Activated CD4-positive, alpha-beta T cell treated with anti-CD3 and anti-CD28 coated beads, Interleukin-2, amount 50 U/mL, for 4 hours (primary cell): ENCODE measurements around the gene HSPG2.
"Not testable (repeated sequence)": the region's sequence is repeated elsewhere in the genome, so short reads cannot be mapped to it uniquely, and the experiment has no call there.

Experiments
- DNase-seq, 2 experiments: peaks; one replicate each; pipeline ENCODE4 v3.0.0-alpha.2; 2020

HSPG2 gene

DNA sequence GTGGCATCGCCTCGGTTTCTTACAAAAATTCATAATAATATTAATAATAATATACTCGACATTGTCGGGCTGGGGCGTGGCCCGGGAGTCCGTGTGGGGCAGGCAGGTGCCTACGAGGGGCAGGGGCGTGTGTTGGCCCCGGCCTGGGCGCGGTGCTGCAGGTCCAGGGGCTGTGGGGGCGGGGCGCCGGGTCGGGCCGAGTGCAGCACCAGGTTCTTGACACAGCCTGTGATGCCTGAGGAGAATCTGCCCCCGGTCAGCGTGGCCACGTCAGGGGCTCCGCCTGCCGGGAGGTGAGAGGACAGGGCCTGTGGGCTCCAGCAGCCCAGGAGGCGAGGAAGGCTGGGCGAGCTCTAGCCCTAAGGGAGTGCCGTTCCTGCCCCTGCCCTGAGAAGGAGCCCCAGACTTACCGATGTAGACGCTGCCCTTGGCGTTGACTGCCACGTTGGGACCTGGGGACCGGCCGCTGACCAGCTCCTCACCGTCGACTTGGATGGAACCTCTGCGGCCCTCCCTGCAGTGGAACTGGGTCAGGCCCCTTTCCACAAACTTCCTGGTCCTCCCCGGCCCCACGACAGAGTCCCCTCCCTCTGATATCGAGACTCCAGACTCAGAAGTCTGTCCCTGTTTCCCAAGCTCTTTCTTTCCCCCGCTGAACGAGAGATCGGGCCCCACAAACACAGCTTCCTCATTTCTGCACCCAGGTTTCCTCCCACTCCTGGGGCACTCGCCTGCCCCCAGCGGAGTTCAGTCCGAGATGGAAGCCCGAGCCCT lies 113.7 kb downstream of the HSPG2 start:
- DNase-seq, result no peak

DNA sequence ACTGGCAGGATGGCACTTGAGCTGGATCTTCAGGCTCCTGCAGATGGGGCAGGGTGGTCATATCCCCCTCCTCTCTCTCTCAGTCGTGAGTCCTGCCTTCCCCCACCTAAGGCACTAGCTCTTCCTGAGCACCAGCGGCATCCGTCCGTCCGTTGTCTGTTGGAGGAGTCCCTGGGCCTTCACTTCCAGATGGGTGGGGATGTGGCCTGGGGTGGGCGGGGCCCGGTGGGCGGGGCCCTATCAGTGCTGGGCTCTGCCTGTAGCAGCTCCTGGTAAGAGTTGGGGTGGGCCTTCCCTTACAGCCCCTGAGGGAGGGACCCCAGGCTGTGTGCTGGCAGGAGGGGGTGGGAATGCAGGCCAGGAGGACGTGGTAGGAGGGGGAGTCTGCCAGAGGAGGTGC lies 114.8 kb downstream of the HSPG2 start:
- no peak for DNase-seq

DNA sequence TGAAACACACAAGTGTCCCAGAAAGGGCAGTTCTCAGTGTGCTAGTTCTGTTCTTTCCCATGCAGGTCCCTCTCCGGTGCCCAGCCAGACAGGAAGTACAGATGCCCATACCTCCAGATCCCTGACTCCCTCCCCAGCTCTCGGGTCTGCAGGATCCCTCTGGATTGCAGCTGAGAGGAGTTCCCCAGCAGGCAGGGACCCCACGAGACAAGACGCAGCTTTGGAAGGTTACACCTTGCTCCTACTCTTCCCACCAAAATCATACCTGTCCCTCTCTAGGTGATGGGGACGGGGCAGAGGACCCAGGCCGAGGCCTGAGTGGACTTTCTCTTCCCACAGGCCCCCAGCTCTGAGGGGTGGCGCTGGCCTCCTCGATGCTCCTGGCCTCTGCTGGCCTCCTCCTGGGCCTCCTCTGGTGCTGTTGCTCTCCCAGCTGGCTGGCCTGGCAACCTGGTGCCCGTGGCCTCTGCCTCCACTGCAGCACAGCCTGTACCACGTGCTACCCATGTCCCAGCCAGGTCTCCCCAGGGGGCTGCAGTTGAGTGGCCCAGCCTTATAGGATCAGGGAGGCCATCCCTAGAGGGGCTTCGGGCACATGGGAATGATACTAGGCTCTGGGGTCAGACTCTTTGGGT lies 115.6 kb downstream of the HSPG2 start:
- DNase-seq, result no peak

DNA sequence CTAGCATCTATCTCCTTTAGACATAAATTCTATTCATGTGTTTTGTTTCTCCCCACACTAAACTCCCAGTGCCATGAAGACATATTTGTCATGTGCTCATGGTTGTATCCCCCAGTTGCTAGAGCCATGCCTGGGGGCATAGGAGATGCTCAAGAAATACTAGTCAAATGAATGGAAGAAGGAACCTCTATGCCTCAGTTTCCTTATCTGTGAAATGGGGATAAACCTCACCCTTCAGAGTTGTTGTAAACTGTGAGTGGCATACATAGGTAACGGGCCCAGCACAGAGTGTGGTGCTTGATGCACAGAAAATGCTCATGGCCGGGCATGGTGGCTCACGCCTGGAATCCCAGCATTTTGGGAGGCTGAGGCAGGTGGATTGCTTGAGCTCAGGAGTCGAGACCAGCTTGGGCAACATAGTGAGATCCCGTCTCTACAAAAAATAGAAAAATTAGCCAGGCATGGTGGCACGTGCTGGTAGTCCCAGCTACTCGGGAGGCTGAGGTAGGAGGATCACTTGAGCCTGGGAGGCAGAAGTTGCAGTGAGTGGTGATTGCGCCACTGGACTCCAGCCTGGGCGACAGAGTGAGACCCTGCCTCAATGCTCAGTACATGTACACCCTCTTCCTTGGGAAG lies 116.4 kb downstream of the HSPG2 start:
- no peak for DNase-seq

DNA sequence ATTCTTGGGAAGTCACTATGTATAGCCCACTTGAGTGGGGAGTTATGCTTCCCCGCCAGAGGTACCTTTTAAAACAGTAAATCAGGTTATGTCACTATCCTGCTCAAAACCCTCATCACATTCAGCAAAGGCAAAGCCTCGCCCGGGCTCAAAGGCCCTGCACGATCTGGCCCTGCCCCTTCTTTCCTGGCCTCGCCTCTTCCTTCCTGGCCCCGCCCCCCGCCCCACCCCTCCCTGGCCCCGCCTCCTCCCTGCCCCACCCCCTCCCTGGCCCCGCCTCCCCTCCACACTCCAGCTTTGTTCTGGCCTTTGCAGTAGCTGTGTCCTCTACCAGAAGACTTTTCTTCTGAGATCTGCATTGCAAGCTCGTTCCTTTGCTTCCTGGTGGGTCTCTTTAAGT lies 118.5 kb downstream of the HSPG2 start:
- no peak for DNase-seq

DNA sequence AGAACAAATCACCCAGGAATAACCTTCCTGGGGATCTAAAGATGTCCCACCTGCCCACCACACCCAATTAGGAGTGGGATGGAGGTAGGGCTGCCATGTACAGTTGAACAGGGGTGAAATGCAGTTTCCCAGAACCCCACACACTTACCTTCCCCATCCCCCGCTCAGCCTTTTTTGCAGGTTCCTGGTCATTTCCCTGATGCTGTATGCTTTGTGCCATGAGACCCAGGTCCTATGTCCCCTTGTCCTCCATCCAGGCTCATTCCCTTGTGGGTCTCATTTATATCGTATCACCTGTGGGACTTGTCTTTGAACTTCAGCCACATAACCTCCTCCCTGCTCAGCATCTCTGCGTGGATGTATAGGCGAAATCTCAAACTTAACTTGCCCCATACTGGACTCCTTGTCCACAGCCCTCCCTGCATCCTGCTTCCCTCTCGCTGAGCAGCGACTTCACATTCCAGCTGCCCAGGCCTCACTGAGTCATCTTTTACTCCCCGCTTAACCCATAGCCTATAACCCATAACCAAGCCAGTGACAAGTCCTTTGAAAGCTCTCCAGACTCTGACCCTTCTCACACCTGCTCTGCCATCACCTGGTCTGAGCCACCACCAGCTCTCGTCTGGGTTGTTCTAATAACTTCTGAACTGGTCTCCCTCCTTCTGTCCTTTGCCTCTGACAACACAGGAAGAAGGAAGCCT lies 120.4 kb downstream of the HSPG2 start:
- no peak for DNase-seq

DNA sequence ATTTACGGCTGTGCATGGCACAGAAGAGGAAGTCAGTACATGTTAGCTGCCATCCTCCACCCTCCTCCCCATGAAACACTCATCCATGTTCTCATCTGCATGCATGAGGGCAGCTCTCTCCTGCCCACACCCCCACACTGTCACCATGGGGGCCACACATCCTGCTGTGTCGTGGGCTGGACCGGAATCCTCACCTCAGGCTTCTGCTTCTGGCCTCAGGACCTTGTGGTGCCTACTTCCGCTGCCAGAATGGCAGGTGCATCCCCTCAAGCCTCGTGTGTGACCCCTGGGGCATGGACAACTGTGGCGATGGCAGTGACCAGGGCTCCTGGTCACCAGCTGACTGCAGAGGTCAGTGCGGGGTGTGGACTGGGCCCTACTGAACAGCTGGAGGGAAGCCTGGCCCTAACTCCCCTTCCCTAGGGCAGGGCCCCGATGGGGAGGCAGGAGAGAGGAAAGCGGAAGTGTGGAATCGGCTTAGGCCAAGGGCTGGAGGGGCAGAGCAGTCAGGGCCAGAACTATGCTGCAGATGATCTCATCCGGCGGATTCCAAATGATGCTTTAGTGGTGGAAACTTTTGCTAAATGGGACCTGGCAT lies 121.3 kb downstream of the HSPG2 start:
- no peak for DNase-seq

DNA sequence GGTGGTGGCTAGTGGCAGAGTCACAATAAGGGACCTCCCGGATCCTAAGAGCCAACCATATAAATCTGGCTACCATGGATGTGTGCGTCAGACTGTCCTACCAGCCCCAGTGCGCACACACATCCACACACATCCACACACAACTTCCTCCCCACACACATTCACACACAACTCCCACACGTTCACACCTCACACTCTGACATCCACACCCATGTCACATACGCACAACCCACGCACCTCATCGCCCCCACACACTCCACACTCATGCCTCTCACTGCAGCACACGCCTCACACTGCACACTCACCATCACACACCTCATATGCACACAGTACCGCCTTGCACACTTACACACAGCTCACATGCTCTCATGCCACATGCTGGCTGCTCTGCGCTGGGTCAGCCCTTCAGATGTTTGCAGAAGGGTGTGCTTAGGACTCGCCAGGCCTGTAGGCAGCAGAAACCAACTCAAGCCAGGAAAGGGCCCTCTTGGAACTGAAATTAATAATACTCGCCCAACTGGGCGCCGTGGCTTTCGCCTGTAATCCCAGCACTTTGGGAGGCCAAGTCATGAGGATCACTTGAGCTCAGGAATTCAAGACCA lies 122.0 kb downstream of the HSPG2 start:
- DNase-seq, result no peak

DNA sequence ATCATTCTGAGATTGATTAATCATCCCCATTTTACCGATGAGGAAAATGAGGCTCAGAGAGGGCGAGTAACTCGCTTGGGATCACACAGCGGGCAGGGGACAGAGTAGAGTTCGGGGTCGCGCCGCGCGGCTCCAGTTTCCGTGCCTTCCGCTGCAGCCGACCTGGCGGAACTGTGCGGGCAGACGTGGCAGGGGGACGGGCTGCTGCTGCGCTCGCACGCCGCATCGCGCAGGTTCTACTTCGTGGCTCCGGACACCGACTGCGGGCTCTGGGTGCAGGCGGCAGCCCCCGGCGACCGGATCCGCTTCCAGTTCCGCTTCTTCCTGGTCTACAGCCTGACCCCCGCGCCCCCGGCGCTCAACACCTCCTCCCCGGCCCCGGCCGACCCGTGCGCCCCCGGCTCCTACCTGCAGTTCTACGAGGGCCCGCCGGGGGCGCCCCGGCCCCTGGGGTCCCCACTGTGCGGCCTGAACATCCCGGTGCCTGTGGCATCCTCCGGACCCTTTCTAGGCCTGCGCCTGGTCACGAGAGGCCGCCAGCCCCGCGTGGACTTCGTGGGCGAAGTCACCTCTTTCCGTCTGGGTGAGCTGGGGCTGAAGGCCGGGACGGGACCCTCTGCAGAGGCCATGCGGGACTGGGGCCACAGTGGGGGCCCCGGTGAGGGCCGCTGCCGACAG lies 122.7 kb downstream of the HSPG2 start:
- no peak for DNase-seq

DNA sequence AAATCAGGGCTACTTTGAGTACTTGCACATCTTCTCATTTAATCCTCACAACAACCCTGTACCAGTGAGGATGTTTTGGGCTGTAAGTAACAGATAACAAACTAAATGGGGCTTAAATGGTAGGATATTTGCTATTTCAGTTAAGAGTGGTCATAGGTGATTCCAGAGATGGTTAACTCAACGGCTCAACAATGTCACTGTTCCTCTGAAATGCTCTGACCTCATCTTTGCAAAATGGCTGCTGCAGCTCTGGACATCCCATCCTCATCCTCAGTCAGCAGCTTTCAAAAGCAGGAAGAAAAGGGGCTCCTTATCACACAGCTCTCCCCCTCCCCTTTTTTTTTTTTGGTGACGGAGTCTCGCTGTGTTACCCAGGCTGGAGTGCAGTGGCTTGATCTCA lies 123.6 kb downstream of the HSPG2 start:
- DNase-seq, result no peak

DNA sequence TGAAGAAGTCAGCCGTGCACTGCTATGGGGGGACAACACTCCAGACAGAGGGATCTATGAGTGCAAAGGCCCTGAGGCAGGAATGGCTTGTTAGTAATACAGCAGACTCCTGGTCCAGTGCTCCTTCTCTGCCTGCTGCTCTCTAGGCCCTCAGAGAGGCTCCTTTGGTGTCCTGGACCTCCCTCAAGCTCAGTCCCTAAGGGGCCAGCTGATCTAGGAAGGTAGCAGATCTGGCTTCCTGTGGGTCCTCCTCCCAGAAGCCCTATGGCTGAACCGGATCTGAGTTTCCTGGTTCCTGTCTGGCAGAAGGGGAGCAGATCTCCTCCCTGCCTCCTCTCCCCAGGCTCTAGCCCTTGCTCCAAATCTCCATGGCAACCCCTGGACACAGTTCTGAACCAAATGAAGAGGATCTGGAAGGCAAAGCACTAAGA lies 125.2 kb downstream of the HSPG2 start, which contains the start of gene LDLRAD2:
Gene LDLRAD2, plus strand, starts transcription at position 391 of the 431 bp plus-strand sequence. CDS start 187 bp downstream, outside the sequence.
- no peak for DNase-seq

DNA sequence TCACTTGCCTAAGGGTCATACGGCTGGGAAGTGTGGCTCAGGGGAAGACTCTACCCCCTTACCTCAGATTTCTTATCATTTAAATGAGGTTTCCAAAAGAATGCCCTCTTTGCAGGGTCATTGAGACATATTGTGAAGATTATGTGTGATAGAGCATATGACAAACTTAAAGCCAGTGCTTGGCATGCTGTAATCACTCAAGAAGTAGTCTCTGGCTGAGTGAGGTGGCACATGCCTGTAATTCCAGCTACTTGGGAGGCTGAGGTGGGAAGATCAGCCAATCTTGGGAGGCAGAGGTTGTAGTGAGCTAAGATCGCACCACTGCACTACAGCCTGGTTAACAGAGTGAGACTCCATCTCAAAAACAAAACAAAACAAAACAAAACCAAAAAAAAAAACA lies 132.6 kb downstream of the HSPG2 start:
- no peak for DNase-seq

DNA sequence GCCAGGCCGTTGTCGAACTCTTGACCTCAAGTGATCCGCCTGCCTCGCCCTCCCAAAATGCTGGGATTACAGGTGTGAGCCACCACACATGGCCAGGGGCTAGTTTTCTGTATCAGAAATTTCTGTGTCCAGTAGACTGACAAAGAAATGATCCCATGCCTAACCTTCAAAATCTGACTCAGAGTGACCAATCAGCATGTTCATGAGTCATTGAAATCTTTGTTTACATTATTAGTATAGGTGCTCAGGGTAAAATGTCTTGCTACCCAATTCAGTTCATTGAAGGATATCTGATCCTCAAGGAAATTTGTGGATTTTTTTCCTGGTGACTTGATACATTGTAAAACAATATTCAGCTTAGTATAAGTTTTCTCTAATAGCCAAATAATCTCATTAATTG lies 136.0 kb downstream of the HSPG2 start:
- DNase-seq, result no peak

DNA sequence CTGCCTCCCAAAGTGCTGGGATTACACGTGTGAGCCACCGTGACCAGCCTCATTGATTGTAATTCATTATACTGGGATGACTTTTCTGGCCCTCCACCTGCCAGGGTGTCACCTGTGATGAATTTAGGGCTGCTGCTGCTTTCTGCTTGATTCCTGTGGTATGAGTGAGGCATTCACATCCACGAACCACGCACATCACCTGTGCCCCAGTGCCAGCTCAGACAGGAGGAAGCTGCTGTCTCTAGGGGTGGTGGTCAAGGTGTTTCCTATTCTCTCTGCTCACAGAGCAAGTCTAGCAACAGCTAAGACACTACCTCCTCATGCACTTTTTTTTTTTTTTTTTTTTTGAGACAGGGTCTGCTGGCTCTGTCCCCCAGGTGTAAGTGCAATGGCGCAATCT lies 137.4 kb downstream of the HSPG2 start:
- no peak for DNase-seq

DNA sequence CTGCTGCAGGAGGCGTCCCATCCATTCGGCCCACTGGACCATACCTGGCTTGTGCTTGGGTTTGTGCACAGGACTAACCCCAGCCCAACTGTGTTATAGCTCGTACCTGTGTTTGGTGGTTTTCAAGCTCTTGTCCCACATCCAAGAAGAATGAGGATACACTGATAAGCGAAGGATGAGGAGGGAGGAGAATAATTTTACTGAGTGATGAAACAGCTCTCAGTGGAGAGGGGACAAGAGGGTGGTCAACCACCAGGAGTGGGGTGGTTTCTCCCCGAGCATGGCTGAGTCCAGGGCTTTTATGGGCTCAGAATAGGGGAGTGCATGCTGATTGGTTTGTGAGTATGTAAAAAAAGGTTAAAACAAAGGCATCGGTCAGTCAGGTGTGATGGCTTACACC lies 142.0 kb downstream of the HSPG2 start:
- no peak for DNase-seq

DNA sequence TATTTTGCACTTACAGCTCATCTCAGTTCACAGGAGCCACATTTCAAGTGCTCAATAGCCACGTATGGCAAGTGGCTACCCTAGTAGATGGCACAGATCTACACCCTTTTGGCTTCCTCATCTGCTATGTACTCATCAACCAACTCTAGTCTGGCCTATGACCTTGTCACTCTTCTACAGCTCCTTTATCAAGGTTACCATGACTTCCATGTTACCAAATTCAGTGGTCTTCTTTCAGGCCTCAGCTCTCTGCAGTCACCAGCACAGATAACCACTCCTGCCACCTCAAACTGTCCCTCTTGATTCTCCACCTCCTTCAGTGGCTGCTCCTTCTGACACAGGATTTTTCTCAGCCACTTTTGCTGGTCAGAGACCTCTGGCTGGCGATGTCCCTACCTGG lies 142.5 kb downstream of the HSPG2 start:
- no peak for DNase-seq

DNA sequence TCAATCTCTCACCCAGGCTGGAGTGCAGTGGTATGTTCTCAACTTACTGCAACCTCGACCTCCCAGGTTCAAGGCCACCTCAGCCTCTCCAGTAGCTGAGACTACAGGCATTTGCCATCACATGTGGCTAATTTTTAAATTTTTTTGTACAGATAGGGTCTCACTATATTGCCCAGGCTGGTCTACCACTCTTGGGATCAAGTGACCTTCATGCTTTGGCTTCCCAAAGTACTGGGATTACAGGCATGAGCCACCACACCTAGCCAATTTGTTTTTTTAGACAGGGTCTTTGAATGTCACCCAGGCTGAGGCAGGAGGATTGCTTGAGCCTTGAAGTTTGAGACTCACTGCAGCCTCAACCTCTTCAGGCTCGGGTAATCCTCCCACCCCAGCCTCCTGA lies 144.0 kb downstream of the HSPG2 start:
- no peak for DNase-seq

DNA sequence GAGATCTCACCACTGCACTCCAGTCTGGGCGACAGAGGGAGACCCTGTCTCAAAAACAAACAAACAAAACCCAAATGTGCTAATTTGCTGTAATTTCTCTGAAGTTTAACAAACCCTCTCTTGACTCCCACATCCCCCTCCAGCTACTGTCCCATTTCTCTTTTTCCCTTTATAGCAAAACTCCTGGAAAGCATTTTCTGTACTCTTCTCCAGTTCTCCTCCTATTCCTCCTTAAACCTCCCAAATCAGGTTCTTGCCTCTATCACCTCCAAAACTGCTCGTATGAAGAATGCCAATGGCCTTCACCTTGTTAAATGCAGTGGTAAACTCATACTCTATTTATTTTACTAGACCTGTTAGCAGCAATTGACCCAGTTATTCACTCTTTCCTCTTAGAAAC lies 150.5 kb downstream of the HSPG2 start:
- DNase-seq, result no peak

DNA sequence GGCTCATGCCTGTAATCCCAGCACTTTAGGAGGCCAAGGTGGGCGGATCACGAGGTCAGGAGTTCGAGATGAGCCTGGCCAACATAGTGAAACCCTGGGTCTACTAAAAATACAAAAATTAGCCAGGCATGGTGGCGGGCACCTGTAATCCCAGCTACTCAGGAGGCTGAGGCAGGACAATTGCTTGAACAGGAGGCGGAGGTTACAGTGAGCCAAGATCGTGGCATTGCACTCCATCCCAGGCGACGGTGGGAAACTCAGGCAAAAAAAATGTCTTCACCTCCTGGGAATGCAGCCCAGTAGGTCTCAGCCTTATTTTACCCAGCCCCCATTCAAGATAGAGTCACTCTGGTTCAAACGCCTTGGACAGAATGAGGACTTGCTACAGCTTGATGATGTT lies 151.3 kb downstream of the HSPG2 start:
- DNase-seq, result not testable (repeated sequence)

DNA sequence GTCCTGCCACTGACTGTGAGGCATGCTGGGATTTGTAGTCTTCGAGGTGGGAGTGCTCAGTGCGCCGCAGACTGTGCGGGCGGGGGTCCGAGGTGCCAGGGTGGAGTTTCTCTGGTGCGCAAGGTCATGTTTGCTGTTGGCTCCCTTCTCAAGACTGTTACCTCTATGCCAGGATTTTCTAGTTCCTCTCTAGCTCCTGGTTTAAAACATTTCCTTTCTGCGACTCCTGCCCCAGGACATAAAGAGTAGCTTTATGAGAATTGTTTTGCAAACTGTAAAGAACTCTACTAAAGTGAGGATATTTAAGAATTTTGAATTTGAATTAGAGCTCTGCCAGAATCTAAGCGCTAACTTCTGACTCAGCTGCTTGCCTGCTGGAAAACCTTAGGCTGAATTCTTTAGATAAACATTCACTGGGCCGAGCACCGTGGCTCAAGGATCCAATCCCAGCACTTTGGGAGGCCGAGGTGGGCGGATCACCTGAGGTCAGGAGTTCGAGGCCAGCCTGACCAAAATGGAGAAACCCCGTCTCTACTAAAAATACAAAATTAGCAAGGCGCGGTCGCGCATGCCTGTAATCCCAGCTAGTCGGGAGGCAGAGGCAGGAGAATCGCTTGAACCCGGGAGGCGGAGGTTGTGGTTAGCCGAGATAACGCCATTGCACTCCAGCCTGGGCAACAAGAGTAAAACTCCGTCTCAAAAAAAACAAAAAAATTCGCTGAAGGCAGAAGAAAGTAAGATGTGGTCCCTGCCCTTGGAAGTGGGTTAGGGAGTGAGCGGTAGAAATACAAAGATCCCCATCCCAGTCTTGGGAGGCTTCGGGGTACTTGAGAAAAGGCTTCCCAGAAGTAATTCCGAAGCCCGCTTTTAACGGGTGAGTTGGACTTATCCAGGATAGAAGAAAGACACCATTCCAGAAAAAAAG lies 153.2 kb downstream of the HSPG2 start:
- no peak for DNase-seq
